G401 (cell line): ENCODE data around the gene SLC22A23. TPM values are rescaled to one million over a fixed set of nuclear protein-coding genes. Genes with fewer than 3 reads are reported as not detected.

ENCODE experiments used
- DNase-seq: peaks from one replicate; pipeline ENCODE4 v3.0.0-alpha.2; 2015; ENCODE audit warnings: low spot score
- in situ Hi-C: cut with HindIII; loops from 2 replicates; pipeline ENCODE4 v1.10.0; 2016; ENCODE audit warnings: low sequenced_read_pairs, mixed read lengths
- total RNA-seq: library from RNA; depleted of rRNA; stranded (reverse); fragments of >200 nt; shearing (Covaris generic); gene quantifications from 2 replicates; pipeline ENCODE4 v1.2.3, GENCODE V29; 2014

Gene SLC22A23
- total RNA-seq, 1 experiment from 2014 or later: 0.20 TPM

GRCh38 chr6:3287308-3287707 lies 169.5 kb downstream of the SLC22A23 start:
- DNase-seq: no peak
- in situ Hi-C loops: no loop called here

- in situ Hi-C loops: no loop called here
- no peak for DNase-seq
These were observed 170.1 kb downstream of the SLC22A23 start for GRCh38 chr6:3286641-3287171.

GRCh38 chr6:3285732-3286131 lies 171.1 kb downstream of the SLC22A23 start:
- DNase-seq: no peak
- in situ Hi-C loops: no loop called here

GRCh38 chr6:3285049-3285639 lies 171.7 kb downstream of the SLC22A23 start:
- DNase-seq: no peak
- in situ Hi-C loops: no loop called here

GRCh38 chr6:3284436-3284876 lies 172.4 kb downstream of the SLC22A23 start:
- peak; percentile 24 for DNase-seq
- in situ Hi-C loops: no loop called here

- in situ Hi-C loops: no loop called here
- DNase-seq: no peak
These were observed 173.0 kb downstream of the SLC22A23 start for GRCh38 chr6:3283641-3284435.

- in situ Hi-C loops: no loop called here
- DNase-seq: no peak
These were observed 173.6 kb downstream of the SLC22A23 start for GRCh38 chr6:3283241-3283640.

- in situ Hi-C loops: no loop called here
- no peak for DNase-seq
These were observed 174.2 kb downstream of the SLC22A23 start for GRCh38 chr6:3282476-3283236.

- DNase-seq: peak; percentile 48
- in situ Hi-C loops: no loop called here
These were observed 175.0 kb downstream of the SLC22A23 start for GRCh38 chr6:3281631-3282475.

GRCh38 chr6:3280866-3281465 lies 175.9 kb downstream of the SLC22A23 start:
- DNase-seq: no peak
- in situ Hi-C loops: no loop called here

- in situ Hi-C loops: no loop called here
- no peak for DNase-seq
These were observed 176.8 kb downstream of the SLC22A23 start for GRCh38 chr6:3280091-3280490.

- in situ Hi-C loops: no loop called here
- DNase-seq: no peak
These were observed 178.2 kb downstream of the SLC22A23 start for GRCh38 chr6:3278691-3279090.

GRCh38 chr6:3277851-3278416 lies 178.9 kb downstream of the SLC22A23 start:
- in situ Hi-C loops: no loop called here
- DNase-seq: peak; percentile 22

- in situ Hi-C loops: no loop called here
- peak; percentile 20 for DNase-seq
These were observed 179.6 kb downstream of the SLC22A23 start for GRCh38 chr6:3277251-3277650.

GRCh38 chr6:3276174-3277167 lies 180.4 kb downstream of the SLC22A23 start:
- DNase-seq: no peak
- in situ Hi-C loops: no loop called here

- DNase-seq: no peak
- in situ Hi-C loops: no loop called here
These were observed 182.9 kb downstream of the SLC22A23 start for GRCh38 chr6:3273707-3274521.
